HL-60 (cell line): ENCODE data around the gene MORN5.

Experiments
- CTCF ChIP-seq: IDR thresholded peaks from one replicate; pipeline ENCODE4 v1.5.1; 2011; ENCODE audit warnings: low read length, control low read depth, inconsistent platforms; ENCODE audit not compliant: insufficient read depth
- GABPA ChIP-seq: IDR thresholded peaks from 2 replicates; pipeline ENCODE4 v1.6.1; 2012; ENCODE audit warnings: low read depth
- POLR2AphosphoS5 ChIP-seq: IDR thresholded peaks from 2 replicates; pipeline ENCODE4 v1.6.1; 2012; ENCODE audit warnings: low read depth
- SPI1 ChIP-seq: IDR thresholded peaks from 2 replicates; pipeline ENCODE4 v1.6.1; 2012; ENCODE audit warnings: low read depth, mild to moderate bottlenecking, borderline replicate concordance

GRCh38 chr9:122158202-122158601 is 1.5 kb upstream of the MORN5 start:
- TF ChIP-seq CTCF (peak; percentile 42), POLR2AphosphoS5 (no peak), GABPA (no peak), SPI1 (no peak)
